NCI-H2227 (cell line): ENCODE results near the gene BGLAP.

ENCODE experiments used
- DNase-seq: peaks from one replicate; lab custom pipeline; 2025; ENCODE audit not compliant: unreplicated experiment; lab: John Stamatoyannopoulos, UW

The BGLAP gene

GRCh38 chr1:156253634-156254033 lies 11.7 kb downstream of the BGLAP start:
- DNase-seq: no peak

GRCh38 chr1:156257711-156258110 lies 15.7 kb downstream of the BGLAP start:
- DNase-seq: no peak

- DNase-seq: no peak
Observed at GRCh38 chr1:156258859-156259258, 16.9 kb downstream of the BGLAP start.

GRCh38 chr1:156259805-156260204 lies 17.8 kb downstream of the BGLAP start:
- DNase-seq: no peak

- DNase-seq: no peak
Observed at GRCh38 chr1:156260896-156261295, 18.9 kb downstream of the BGLAP start.

GRCh38 chr1:156262461-156263287 lies 20.7 kb downstream of the BGLAP start:
- no peak for DNase-seq

- DNase-seq: no peak
Observed at GRCh38 chr1:156263288-156263655, 21.3 kb downstream of the BGLAP start.

- DNase-seq: no peak
Observed at GRCh38 chr1:156266051-156266450, 24.1 kb downstream of the BGLAP start.

GRCh38 chr1:156268336-156268735 lies 26.4 kb downstream of the BGLAP start:
- DNase-seq: no peak

- DNase-seq: no peak
Observed at GRCh38 chr1:156270314-156270713, 28.3 kb downstream of the BGLAP start.

GRCh38 chr1:156276532-156276931 lies 34.5 kb downstream of the BGLAP start:
- DNase-seq: no peak

GRCh38 chr1:156276966-156277381 lies 35.0 kb downstream of the BGLAP start:
- DNase-seq: no peak

GRCh38 chr1:156279837-156280236 lies 37.9 kb downstream of the BGLAP start:
- DNase-seq: no peak

GRCh38 chr1:156281281-156281680 lies 39.3 kb downstream of the BGLAP start:
- DNase-seq: peak; percentile 25

- DNase-seq: peak; percentile 65
Observed at GRCh38 chr1:156281693-156282478, 39.9 kb downstream of the BGLAP start.

GRCh38 chr1:156282479-156283222 lies 40.7 kb downstream of the BGLAP start, which contains the start of gene SMG5:
TSS of gene SMG5 (minus strand) at chr1:156282825. CDS start at chr1:156282680, 145 bp downstream.
- DNase-seq: peak; percentile 99

- DNase-seq: no peak
Observed at GRCh38 chr1:156283521-156283920, 41.5 kb downstream of the BGLAP start.

- peak; percentile 14 for DNase-seq
Observed at GRCh38 chr1:156284112-156284511, 42.1 kb downstream of the BGLAP start, which contains the start of gene TMEM79. TSS of gene TMEM79 (plus strand) at chr1:156284325. CDS start at chr1:156285227, 902 bp downstream.

- DNase-seq: no peak
Observed at GRCh38 chr1:156284757-156285156, 42.8 kb downstream of the BGLAP start.

GRCh38 chr1:156285437-156285836 lies 43.5 kb downstream of the BGLAP start:
- no peak for DNase-seq

GRCh38 chr1:156286061-156286460 lies 44.1 kb downstream of the BGLAP start:
- DNase-seq: no peak
